SKM-1 (cell line): ENCODE results near the gene MOB3A.
"Not testable (repeated sequence)": the region's sequence is repeated elsewhere in the genome, so short reads cannot be mapped to it uniquely, and the experiment has no call there.

Experiments used
- DNase-seq: peaks from one replicate; lab custom pipeline; 2025; ENCODE audit not compliant: unreplicated experiment; lab: John Stamatoyannopoulos, UW

MOB3A gene

DNA sequence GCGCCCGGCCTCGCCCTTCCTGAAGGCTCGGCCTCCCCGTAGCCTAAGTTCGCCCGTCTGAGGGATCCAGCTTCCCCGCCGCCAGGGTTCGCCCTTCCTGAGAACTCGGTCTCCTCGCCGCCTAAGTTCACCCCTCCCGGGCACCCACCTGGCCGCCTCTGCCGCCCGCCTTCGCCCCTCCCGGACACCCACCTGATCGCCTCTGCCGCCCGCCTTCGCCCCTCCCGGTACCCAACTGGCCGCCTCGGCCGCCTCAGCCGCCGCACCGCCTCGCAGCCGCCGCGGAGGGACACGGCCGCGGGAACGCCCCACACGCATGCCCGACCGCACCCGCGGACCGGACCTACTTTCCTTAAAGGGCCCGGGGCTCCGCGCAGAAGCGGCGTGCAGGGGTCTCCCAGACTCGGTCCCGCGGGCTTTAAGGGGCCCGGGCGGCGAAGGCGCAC is at the start of gene MOB3A:
TSS of gene MOB3A (minus strand) at position 293 of the 446 bp plus-strand sequence. CDS start 17,766 bp downstream, outside the sequence.
- no peak for DNase-seq

DNA sequence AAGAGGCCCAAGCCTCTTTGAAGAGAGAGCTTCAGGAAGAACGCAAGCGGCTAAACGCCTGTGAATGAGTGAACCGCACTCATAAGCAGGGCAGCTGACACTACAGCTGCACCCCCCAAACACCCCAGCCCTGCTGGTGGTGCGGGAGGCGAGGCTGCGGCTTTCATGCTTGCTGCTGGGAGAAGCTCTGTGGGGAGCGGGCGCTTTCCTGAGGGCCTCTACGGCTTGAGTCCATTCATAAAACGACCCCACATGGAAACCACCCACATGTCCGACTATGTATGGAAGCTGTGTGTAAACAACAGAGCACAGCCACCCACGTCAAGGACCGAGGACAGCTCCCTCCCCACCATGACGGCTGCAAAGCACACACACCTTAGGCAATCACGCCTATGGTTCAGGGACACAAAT is 49.7 kb upstream of the MOB3A start:
- DNase-seq = no peak

- DNase-seq = no peak
These were observed 48.1 kb upstream of the MOB3A start for GRCh38 chr19:2144190-2144589.

GRCh38 chr19:2142173-2142829 is 46.2 kb upstream of the MOB3A start:
- DNase-seq = no peak

GRCh38 chr19:2140138-2140569 is 44.0 kb upstream of the MOB3A start:
- no peak for DNase-seq

- no peak for DNase-seq
These were observed 43.4 kb upstream of the MOB3A start for GRCh38 chr19:2139385-2140137.

DNA sequence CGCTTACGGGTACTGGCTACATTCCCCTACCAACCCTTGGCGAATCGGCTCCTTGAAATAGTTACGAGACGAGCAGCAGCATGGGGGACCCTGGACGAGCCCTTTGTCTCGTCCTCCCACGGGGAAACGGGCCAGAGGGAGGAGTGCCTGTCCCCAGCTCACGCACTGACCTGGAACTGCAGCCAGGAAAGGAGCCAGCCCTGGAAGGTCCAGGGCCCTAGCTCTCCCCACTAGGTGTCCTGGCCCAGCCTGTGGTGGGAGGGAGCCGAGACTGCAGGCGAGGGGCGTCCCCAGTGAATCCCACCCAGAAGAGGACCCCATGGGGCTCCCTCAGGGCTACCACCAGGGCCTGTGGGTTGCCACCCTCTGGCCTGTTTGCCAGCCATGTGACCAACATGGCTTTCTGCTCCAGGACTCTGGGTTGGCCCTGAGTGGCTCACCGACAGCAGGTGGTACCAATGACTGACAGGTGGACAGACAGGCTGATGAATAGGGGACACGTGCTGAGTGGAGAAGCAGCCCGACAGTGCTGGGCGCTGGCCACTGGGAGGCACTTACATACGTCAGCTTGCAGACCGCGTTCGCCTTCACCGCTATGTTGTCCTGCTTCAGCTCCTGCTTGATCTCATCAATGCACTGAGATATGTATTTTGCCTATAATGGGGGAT is 42.1 kb upstream of the MOB3A start:
- DNase-seq = no peak

GRCh38 chr19:2136796-2137195 is 40.7 kb upstream of the MOB3A start:
- no peak for DNase-seq

DNA sequence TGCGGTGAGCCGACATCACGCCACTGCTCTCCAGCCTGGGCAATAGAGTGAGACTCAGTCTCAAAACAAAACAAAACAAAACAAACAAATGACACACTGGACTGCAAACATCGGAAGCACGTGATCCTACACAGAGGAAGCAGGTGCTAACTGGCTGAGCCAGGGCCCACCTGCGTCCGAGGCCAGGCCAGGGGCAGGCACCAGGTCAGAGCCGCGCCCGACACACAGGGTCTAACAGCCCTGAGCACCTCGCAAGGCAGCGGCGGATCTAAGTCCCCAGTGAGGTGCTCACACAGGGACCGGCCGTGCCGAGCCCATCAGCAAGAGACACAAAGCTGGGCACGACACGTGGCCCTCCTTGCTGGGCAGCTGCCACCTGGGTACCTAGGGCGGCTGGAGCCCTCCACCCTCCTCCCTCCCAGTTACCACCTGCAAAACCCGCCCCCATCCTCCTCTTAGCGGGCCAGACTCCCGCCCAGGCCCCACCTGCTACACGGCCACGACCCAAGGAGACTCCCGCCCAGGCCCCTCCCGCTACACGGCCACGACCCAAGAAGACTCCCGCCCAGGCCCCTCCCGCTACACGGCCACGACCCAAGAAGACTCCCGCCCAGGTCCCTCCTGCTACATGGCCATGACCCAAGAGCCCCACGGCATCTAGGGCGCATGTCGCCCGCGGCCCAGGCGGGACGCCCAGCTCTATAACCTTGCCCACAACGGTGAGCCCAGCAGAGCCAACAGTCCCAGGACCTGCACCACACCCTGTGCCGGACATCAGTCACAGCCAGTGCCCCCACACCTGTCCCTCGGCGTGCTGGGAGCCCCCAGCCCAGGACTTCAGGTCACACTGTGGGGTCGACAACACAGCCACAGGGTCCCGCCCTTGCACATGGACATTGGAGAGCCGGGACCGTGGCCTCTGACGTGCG is 39.6 kb upstream of the MOB3A start:
- no peak for DNase-seq

DNA sequence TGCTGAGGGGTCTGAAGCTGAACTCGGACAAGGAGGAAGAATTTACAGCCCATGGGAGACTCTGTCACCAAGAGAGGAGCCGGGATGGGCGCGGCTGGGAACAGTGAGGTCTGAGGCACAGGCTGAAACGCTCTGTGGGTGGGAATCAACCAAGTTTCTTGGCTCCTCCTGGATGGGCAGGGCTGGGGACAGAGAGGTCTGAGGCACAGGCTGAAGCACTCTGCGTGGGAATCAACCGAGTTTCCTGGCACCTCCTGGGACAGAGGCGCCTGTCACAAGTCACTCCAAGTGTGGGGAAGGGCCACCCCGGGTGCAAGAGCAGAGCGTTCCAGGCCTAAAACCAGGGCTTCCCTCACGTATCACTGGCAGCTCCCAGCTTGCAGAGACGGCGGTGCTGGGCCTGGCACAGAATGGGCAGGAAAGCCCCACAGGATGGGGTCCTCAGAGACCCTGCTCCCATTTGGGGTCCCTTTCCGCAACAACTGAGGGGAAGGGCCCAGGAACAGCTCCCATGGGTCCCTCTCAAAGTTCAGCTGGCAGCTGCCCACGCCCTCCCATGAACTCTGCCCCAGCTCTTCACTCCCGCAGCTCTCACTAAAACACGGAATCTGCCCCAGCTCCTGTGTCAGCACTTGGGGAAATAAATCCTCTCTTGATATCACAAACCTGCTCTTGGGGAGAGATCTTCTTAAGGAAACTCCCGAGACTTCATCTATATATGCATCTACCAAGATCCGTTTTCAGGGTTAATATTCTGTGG is 36.8 kb upstream of the MOB3A start:
- DNase-seq = no peak

DNA sequence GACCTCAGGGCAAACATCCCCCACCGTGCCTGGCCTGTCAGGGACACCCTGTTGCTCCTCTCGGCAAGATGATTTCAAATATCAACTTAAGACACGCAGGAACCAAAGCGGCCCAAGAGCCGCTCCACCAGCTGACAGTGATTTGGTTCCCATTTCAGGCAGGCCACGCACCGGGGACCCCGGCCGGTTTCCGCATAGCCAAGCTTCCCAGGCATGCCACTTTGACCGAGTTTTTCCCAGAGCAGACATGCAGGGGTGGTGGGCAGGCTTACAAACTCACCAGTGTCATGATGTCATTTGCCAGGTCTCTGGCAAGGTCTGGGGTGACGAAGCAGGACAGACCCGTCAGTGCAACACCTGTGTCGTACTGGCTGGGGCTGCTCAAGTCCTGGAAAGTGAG is 36.1 kb upstream of the MOB3A start:
- DNase-seq = no peak

GRCh38 chr19:2131012-2131975 is 35.2 kb upstream of the MOB3A start:
- not testable (repeated sequence) for DNase-seq

DNA sequence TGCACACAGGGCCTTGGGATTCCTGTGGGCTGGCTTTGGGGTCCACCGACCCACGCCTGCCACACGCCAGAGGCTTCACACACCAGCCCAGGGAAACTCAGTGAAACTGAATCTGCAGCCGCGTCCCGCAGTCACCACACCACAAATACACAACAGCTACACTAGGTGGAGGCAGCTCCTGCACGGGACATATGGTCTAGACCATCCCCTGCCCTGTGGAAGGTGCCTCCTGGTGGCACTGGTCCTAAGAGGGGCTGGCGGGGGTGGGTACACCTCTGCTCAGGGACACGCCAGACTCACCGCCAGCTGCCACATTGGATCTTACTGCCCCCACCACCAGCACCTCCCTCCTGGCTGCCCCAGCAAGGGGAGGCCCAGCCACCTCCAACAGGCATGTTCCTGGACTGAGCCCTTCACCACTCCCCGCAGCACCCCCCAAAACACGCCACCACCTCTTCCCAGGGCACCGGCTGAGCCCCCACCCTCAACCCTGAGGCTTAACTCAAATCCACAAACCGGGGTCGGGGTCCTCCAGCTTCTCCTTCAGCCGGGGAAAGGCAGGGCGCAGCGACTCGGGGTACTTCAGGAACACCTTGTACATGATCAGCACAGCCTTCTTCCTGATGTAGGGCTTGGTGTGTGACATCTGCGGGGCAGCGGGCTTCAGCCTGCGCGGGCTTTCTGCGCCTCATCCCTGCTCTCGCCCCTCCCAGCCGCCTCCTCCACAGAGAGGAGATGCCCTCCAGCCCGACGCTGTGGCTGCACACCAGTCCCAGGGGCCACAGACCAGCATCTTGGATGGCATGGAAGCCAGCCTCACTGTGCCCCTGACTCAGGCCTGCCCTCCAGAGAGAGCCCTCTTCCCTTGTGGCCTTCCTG is 34.0 kb upstream of the MOB3A start:
- no peak for DNase-seq

DNA sequence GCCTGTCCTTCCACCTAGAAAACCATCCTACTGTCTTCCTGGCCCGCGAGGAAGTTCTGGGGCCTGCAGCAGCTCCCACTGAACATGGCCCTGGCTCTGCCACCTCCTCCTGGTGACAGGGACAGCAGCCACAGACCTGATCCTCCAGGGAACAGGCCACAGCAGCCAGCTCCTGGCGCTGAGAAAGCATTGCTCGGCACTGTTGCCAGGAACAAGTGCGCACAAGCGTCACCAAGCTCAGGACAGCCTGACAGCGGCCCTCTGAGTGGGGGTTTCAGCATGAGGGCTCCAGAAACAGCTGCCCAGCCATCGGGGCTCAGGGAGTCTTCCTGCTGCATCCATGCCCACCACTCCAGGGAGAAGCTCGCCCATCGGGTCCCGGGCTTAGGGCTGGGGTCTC is 33.4 kb upstream of the MOB3A start:
- no peak for DNase-seq

DNA sequence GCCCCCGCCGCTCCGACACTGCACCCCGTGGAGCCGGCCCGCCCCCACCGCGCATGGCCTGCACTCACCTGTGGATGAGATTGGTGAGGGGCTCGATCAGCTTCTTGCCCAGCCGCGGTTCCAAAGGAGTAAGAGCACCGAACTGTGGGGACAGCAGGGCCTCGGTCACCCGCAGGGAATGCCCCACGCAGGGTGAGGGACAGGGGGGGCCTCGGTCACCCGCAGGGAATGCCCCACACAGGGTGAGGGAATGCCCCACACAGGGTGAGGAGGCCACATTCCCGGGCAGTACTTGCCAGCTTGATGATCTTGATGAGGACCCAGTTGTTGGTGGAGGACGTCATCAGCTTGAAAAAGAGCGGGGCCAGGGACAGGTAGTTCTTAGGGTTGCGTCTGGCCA is 32.9 kb upstream of the MOB3A start:
- DNase-seq = no peak

DNA sequence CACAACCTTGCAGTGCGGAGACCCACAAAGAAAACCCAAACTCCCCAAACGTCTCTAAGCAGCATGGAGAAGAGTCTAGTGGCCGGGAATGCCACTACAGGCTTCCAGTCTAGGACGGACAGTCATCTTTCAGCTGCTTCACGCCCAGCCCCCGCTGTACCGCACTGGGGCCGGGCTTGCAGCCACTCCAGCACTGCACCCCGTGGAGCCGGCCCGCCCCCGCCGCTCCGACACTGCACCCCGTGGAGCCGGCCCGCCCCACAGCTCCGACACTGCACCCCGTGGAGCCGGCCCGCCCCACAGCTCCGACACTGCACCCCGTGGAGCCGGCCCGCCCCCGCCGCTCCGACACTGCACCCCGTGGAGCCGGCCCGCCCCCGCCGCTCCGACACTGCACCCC is 32.1 kb upstream of the MOB3A start:
- not testable (repeated sequence) for DNase-seq

DNA sequence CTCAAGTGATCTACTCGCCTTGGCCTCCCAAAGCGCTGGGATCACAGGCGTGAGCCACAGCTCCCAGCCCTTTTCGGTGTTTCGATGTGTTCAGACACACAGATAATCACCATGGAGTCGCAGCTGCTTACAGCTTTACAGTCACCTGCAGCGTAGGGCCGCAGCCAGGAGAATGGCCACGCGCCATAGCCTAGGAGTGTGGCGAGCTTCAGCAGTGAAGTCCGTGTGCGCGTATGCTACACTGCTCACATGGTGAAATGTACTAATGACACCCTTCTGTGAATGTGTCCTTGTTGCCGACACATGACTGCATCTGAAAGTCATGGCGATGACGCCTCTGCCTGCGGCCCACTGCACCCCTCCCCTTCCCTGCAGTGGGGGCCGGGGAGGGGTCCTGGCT is 31.6 kb upstream of the MOB3A start:
- no peak for DNase-seq

GRCh38 chr19:2126879-2127518 is 30.9 kb upstream of the MOB3A start:
- DNase-seq = no peak
